ENCODE measurements around the gene C19orf12. TPM values are rescaled to one million over a fixed set of nuclear protein-coding genes. Genes with fewer than 3 reads are reported as not detected.
"Not testable (repeated sequence)": the region's sequence is repeated elsewhere in the genome, so short reads cannot be mapped to it uniquely, and the experiment has no call there.

C19orf12 gene
- polyA plus RNA-seq, 1 donor, result 26.5 TPM

- no peaks in the 10 kb centered on the region for H3K9me3 ChIP-seq (ENCODE audit: control insufficient read depth, low read depth, low read length)
- no peak for DNase-seq
- no peaks in the 10 kb centered on the region for H3K36me3 ChIP-seq (ENCODE audit: control insufficient read depth, insufficient read depth, low read length)
- no CpG with 5 or more reads among the region's 13 CpGs for WGBS (ENCODE audit: insufficient coverage, low lambda C conversion rate)
- no peak overlapping the region for H3K4me3 ChIP-seq (ENCODE audit: low read length)
- H3K27ac ChIP-seq (ENCODE audit: low read length), result no peak overlapping the region
- no peaks in the 10 kb centered on the region for H3K4me1 ChIP-seq (ENCODE audit: control insufficient read depth, insufficient read depth, low read length)
- H3K27me3 ChIP-seq (ENCODE audit: control insufficient read depth, insufficient read depth, low read length), result no peaks in the 10 kb centered on the region
Observed at GRCh38 chr19:29675650-29676186, 39.3 kb downstream of the C19orf12 start.

GRCh38 chr19:29675120-29675649, 39.9 kb downstream of the C19orf12 start:
- no peaks in the 10 kb centered on the region for H3K4me1 ChIP-seq (ENCODE audit: control insufficient read depth, insufficient read depth, low read length)
- no peak overlapping the region for H3K27ac ChIP-seq (ENCODE audit: low read length)
- no peak for DNase-seq
- H3K9me3 ChIP-seq (ENCODE audit: control insufficient read depth, low read depth, low read length), result no peaks in the 10 kb centered on the region
- H3K36me3 ChIP-seq (ENCODE audit: control insufficient read depth, insufficient read depth, low read length), result no peaks in the 10 kb centered on the region
- no peak overlapping the region for H3K4me3 ChIP-seq (ENCODE audit: low read length)
- H3K27me3 ChIP-seq (ENCODE audit: control insufficient read depth, insufficient read depth, low read length), result no peaks in the 10 kb centered on the region
- WGBS (ENCODE audit: insufficient coverage, low lambda C conversion rate), result no CpG with 5 or more reads among the region's 10 CpGs

- H3K4me1 ChIP-seq (ENCODE audit: control insufficient read depth, insufficient read depth, low read length), result no peaks in the 10 kb centered on the region
- H3K4me3 ChIP-seq (ENCODE audit: low read length), result no peak overlapping the region
- no peaks in the 10 kb centered on the region for H3K36me3 ChIP-seq (ENCODE audit: control insufficient read depth, insufficient read depth, low read length)
- H3K27ac ChIP-seq (ENCODE audit: low read length), result no peak overlapping the region
- no CpG with 5 or more reads among the region's 34 CpGs for WGBS (ENCODE audit: insufficient coverage, low lambda C conversion rate)
- DNase-seq, result no peak
- no peaks in the 10 kb centered on the region for H3K27me3 ChIP-seq (ENCODE audit: control insufficient read depth, insufficient read depth, low read length)
- no peaks in the 10 kb centered on the region for H3K9me3 ChIP-seq (ENCODE audit: control insufficient read depth, low read depth, low read length)
Observed at GRCh38 chr19:29674374-29675119, 40.5 kb downstream of the C19orf12 start.

- no peak for DNase-seq
- Histone ChIP-seq H3K27ac (ENCODE audit: low read length) (no peak overlapping the region), H3K4me1 (ENCODE audit: control insufficient read depth, insufficient read depth, low read length) (no peaks in the 10 kb centered on the region), H3K36me3 (ENCODE audit: control insufficient read depth, insufficient read depth, low read length) (no peaks in the 10 kb centered on the region), H3K27me3 (ENCODE audit: control insufficient read depth, insufficient read depth, low read length) (no peaks in the 10 kb centered on the region), H3K4me3 (ENCODE audit: low read length) (no peak overlapping the region), H3K9me3 (ENCODE audit: control insufficient read depth, low read depth, low read length) (no peaks in the 10 kb centered on the region)
- WGBS (ENCODE audit: insufficient coverage, low lambda C conversion rate), result no CpG with 5 or more reads among the region's 57 CpGs
Observed at GRCh38 chr19:29673451-29674371, 41.4 kb downstream of the C19orf12 start.

GRCh38 chr19:29672933-29673336, 42.1 kb downstream of the C19orf12 start:
- no CpG with 5 or more reads among the region's 11 CpGs for WGBS (ENCODE audit: insufficient coverage, low lambda C conversion rate)
- Histone ChIP-seq H3K9me3 (ENCODE audit: control insufficient read depth, low read depth, low read length) (no peaks in the 10 kb centered on the region), H3K4me3 (ENCODE audit: low read length) (no peak overlapping the region), H3K27me3 (ENCODE audit: control insufficient read depth, insufficient read depth, low read length) (no peaks in the 10 kb centered on the region), H3K4me1 (ENCODE audit: control insufficient read depth, insufficient read depth, low read length) (no peaks in the 10 kb centered on the region), H3K27ac (ENCODE audit: low read length) (no peak overlapping the region), H3K36me3 (ENCODE audit: control insufficient read depth, insufficient read depth, low read length) (no peaks in the 10 kb centered on the region)
- no peak for DNase-seq

GRCh38 chr19:29672319-29672932, 42.6 kb downstream of the C19orf12 start:
- Histone ChIP-seq H3K4me3 (ENCODE audit: low read length) (no peak overlapping the region), H3K9me3 (ENCODE audit: control insufficient read depth, low read depth, low read length) (no peaks in the 10 kb centered on the region), H3K36me3 (ENCODE audit: control insufficient read depth, insufficient read depth, low read length) (no peaks in the 10 kb centered on the region), H3K27me3 (ENCODE audit: control insufficient read depth, insufficient read depth, low read length) (no peaks in the 10 kb centered on the region), H3K4me1 (ENCODE audit: control insufficient read depth, insufficient read depth, low read length) (no peaks in the 10 kb centered on the region), H3K27ac (ENCODE audit: low read length) (no peak overlapping the region)
- no peak for DNase-seq
- no CpG with 5 or more reads among the region's 8 CpGs for WGBS (ENCODE audit: insufficient coverage, low lambda C conversion rate)

- Histone ChIP-seq H3K4me1 (ENCODE audit: control insufficient read depth, insufficient read depth, low read length) (peaks cover 6% of the 10 kb centered on the region), H3K27ac (ENCODE audit: low read length) (no peak overlapping the region), H3K9me3 (ENCODE audit: control insufficient read depth, low read depth, low read length) (no peaks in the 10 kb centered on the region), H3K4me3 (ENCODE audit: low read length) (no peak overlapping the region), H3K27me3 (ENCODE audit: control insufficient read depth, insufficient read depth, low read length) (no peaks in the 10 kb centered on the region), H3K36me3 (ENCODE audit: control insufficient read depth, insufficient read depth, low read length) (no peaks in the 10 kb centered on the region)
- peak in 1 of 2 donors; percentile 22 for DNase-seq
- 93% methylated on average over 3 of the region's 12 CpGs for WGBS (ENCODE audit: insufficient coverage, low lambda C conversion rate)
Observed at GRCh38 chr19:29671393-29672160, 43.5 kb downstream of the C19orf12 start.

- H3K27me3 ChIP-seq (ENCODE audit: control insufficient read depth, insufficient read depth, low read length); H3K4me1 ChIP-seq (ENCODE audit: control insufficient read depth, insufficient read depth, low read length); H3K9me3 ChIP-seq (ENCODE audit: control insufficient read depth, low read depth, low read length); DNase-seq; H3K27ac ChIP-seq (ENCODE audit: low read length); H3K4me3 ChIP-seq (ENCODE audit: low read length); H3K36me3 ChIP-seq (ENCODE audit: control insufficient read depth, insufficient read depth, low read length): not testable (repeated sequence)
- WGBS (ENCODE audit: insufficient coverage, low lambda C conversion rate), result 67% methylated on average over 1 of the region's 6 CpGs
Observed at GRCh38 chr19:29671026-29671392, 44.1 kb downstream of the C19orf12 start.

- DNase-seq, result no peak
- Histone ChIP-seq H3K4me3 (ENCODE audit: low read length) (no peak overlapping the region), H3K27me3 (ENCODE audit: control insufficient read depth, insufficient read depth, low read length) (no peaks in the 10 kb centered on the region), H3K36me3 (ENCODE audit: control insufficient read depth, insufficient read depth, low read length) (no peaks in the 10 kb centered on the region), H3K9me3 (ENCODE audit: control insufficient read depth, low read depth, low read length) (no peaks in the 10 kb centered on the region), H3K27ac (ENCODE audit: low read length) (no peak overlapping the region), H3K4me1 (ENCODE audit: control insufficient read depth, insufficient read depth, low read length) (peaks cover 14% of the 10 kb centered on the region)
- WGBS (ENCODE audit: insufficient coverage, low lambda C conversion rate), result 90% methylated on average over 2 of the region's 5 CpGs
Observed at GRCh38 chr19:29670255-29670654, 44.8 kb downstream of the C19orf12 start.

All from large intestine (tissue), 3 donors.